HCEC 1CT (cell line): ENCODE measurements around the gene RXRG.
"Not testable (repeated sequence)": the region's sequence is repeated elsewhere in the genome, so short reads cannot be mapped to it uniquely, and the experiment has no call there.

Source experiments
- DNase-seq: peaks from one replicate; pipeline ENCODE4 v3.0.0-alpha.2; 2017

Gene RXRG

GRCh38 chr1:165444897-165445370 is at the start of gene RXRG:
Gene RXRG (minus strand): TSS chr1:165445126. CDS start chr1:165444893, 233 bp downstream.
- no peak for DNase-seq

- no peak for DNase-seq
Observed at GRCh38 chr1:165492845-165493373, 48.0 kb upstream of the RXRG start.

GRCh38 chr1:165490175-165490574 is 45.2 kb upstream of the RXRG start:
- DNase-seq = no peak

GRCh38 chr1:165487921-165488320 is 43.0 kb upstream of the RXRG start:
- DNase-seq = no peak

GRCh38 chr1:165486663-165487062 is 41.7 kb upstream of the RXRG start:
- no peak for DNase-seq

GRCh38 chr1:165485716-165486115 is 40.8 kb upstream of the RXRG start:
- DNase-seq = no peak

GRCh38 chr1:165484532-165484931 is 39.6 kb upstream of the RXRG start:
- no peak for DNase-seq

GRCh38 chr1:165483412-165483811 is 38.5 kb upstream of the RXRG start:
- no peak for DNase-seq

GRCh38 chr1:165481820-165482532 is 37.0 kb upstream of the RXRG start:
- DNase-seq = peak; percentile 85

GRCh38 chr1:165476776-165477175 is 31.9 kb upstream of the RXRG start:
- DNase-seq = no peak

GRCh38 chr1:165474196-165474595 is 29.3 kb upstream of the RXRG start:
- no peak for DNase-seq

- DNase-seq = no peak
Observed at GRCh38 chr1:165473081-165473480, 28.2 kb upstream of the RXRG start.

GRCh38 chr1:165468726-165469249 is 23.9 kb upstream of the RXRG start:
- no peak for DNase-seq

- no peak for DNase-seq
Observed at GRCh38 chr1:165468253-165468652, 23.3 kb upstream of the RXRG start.

GRCh38 chr1:165467706-165468105 is 22.8 kb upstream of the RXRG start:
- DNase-seq = no peak

- DNase-seq = no peak
Observed at GRCh38 chr1:165463978-165464377, 19.1 kb upstream of the RXRG start.

GRCh38 chr1:165459683-165460082 is 14.8 kb upstream of the RXRG start:
- not testable (repeated sequence) for DNase-seq

- DNase-seq = no peak
Observed at GRCh38 chr1:165456861-165457260, 11.9 kb upstream of the RXRG start.

- no peak for DNase-seq
Observed at GRCh38 chr1:165456114-165456513, 11.2 kb upstream of the RXRG start.

- DNase-seq = no peak
Observed at GRCh38 chr1:165455111-165455510, 10.2 kb upstream of the RXRG start.

GRCh38 chr1:165454091-165454610 is 9.2 kb upstream of the RXRG start:
- DNase-seq = no peak

GRCh38 chr1:165452336-165453130 is 7.6 kb upstream of the RXRG start:
- DNase-seq = no peak

- DNase-seq = no peak
Observed at GRCh38 chr1:165451691-165452090, 6.8 kb upstream of the RXRG start.
